ENCODE results near the gene LSS.

DNA sequence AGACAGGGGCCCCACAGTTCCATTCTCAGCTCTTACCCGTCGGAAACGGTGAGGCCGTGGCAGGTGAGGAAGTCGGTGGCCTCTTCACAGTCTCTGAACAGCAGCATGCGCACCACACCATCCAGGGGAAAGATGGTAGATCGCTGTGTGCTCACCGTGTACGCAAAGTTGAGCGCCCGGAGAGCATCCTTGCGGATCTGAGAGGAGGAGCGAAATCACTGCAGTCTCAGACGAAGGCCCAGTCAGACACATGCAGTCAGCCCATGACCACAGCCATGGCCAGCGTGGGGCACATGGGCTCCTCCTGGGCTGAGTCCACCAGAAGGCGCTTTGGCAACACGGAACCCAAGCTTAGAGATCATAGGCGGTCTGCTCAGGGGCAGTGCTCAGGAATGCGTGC, 38.4 kb upstream of the LSS start:
- TF ChIP-seq CTCF (conservative IDR thresholded peaks at IDR 0.05; ENCODE audit: low read length) = no peak
- TF ChIP-seq EZH2phosphoT487 (IDR thresholded peaks at IDR 0.05; ENCODE audit: borderline replicate concordance) = no peak
